Fibroblast of lung (primary cell): Measurements from ENCODE around the gene ITPK1. TPM values are rescaled to one million over a fixed set of nuclear protein-coding genes. Genes with fewer than 3 reads are reported as not detected.

Source experiments
- DNase-seq, 2 donors: peaks; one replicate each; pipeline versions ENCODE4 v3.0.0 to v3.0.0-alpha.2; 2010; ENCODE audit warnings: low read depth in 2 of 2
- H2AFZ ChIP-seq: 2 replicates; pipeline ENCODE4 v1.5.1; 2012; ENCODE audit warnings: low read length, control low read depth, inconsistent platforms
- H3K27ac ChIP-seq: 2 replicates; pipeline ENCODE4 v1.5.1; 2011; ENCODE audit warnings: low read length, control low read depth; ENCODE audit not compliant: insufficient read depth
- H3K27me3 ChIP-seq: 2 replicates; pipeline ENCODE4 v1.5.1; 2011; ENCODE audit warnings: mild to moderate bottlenecking, low read length; ENCODE audit not compliant: control insufficient read depth, insufficient read depth
- H3K36me3 ChIP-seq: 2 replicates; pipeline ENCODE4 v1.5.1; 2011; ENCODE audit warnings: low read length; ENCODE audit not compliant: control insufficient read depth, insufficient read depth
- H3K4me1 ChIP-seq: 2 replicates; pipeline ENCODE4 v1.5.1; 2011; ENCODE audit warnings: low read length; ENCODE audit not compliant: control insufficient read depth, insufficient read depth; ENCODE audit errors: extremely low read depth
- H3K4me2 ChIP-seq: 2 replicates; pipeline ENCODE4 v1.5.1; 2011; ENCODE audit warnings: low read length, control low read depth; ENCODE audit not compliant: insufficient read depth; ENCODE audit errors: extremely low read depth
- H3K4me3 ChIP-seq, 4 experiments: fragments of 200-600 bp in 1 of 4; sonication (generic) in 1 of 4; replicated peaks in 1 of 4; 2 replicates each; pipeline ENCODE4 v1.5.1; 2011 to 2016; ENCODE audit warnings: low read length in 4 of 4, low read depth in 3 of 4, mild to moderate bottlenecking in 3 of 4, control low read depth in 2 of 4, inconsistent platforms in 1 of 4, mixed read lengths in 1 of 4; ENCODE audit not compliant: insufficient read depth in 1 of 4; ENCODE audit errors: control extremely low read depth in 1 of 4
- H3K79me2 ChIP-seq: 2 replicates; pipeline ENCODE4 v1.5.1; 2012; ENCODE audit warnings: mild to moderate bottlenecking, low read length, inconsistent platforms; ENCODE audit not compliant: control insufficient read depth, insufficient read depth
- H3K9ac ChIP-seq: 2 replicates; pipeline ENCODE4 v1.5.1; 2011; ENCODE audit warnings: mild to moderate bottlenecking, low read length, control low read depth; ENCODE audit not compliant: insufficient read depth
- H3K9me3 ChIP-seq: 2 replicates; pipeline ENCODE4 v1.5.1; 2012; ENCODE audit warnings: low read depth, low read length; ENCODE audit not compliant: control insufficient read depth, insufficient read depth
- H4K20me1 ChIP-seq: 2 replicates; pipeline ENCODE4 v1.5.1; 2011; ENCODE audit warnings: low read length; ENCODE audit not compliant: control insufficient read depth, insufficient read depth; ENCODE audit errors: extremely low read depth
- EZH2 ChIP-seq: IDR thresholded peaks from 2 replicates; pipeline ENCODE4 v1.5.1; 2012; ENCODE audit warnings: low read length, control low read depth, mild to moderate bottlenecking; ENCODE audit errors: missing control alignments
- polyA plus RNA-seq, 2 donors: library from polyadenylated mRNA; depleted of rRNA in 1 of 2; stranded (reverse) in 1 of 2; unstranded in 1 of 2; fragments of >200 nt; gene quantifications; 2 replicates each; pipeline ENCODE4 v1.2.1, GENCODE V29; 2011 to 2012; ENCODE audit warnings: missing spikeins in 1 of 2
- total RNA-seq: library from RNA; depleted of rRNA; stranded (reverse); fragments of >200 nt; gene quantifications from 2 replicates; pipeline ENCODE4 v1.2.1, GENCODE V29; 2014
- TF ChIP-seq, protein P1 (sequence below), 2 donors: IDR thresholded peaks in 1 of 2; conservative IDR thresholded peaks in 1 of 2; 1 replicate in 1 of 2; 2 replicates in 1 of 2; pipeline ENCODE4 v1.5.1; 2011 to 2012; ENCODE audit warnings: low read length in 2 of 2, control low read depth in 1 of 2, inconsistent platforms in 1 of 2, low read depth in 1 of 2, mild to moderate bottlenecking in 1 of 2

Gene ITPK1
- total and polyA plus RNA-seq, 2 donors (not counting 1 experiment from before 2014, with no cell fraction given) = 9.2 to 23.1 TPM

DNA sequence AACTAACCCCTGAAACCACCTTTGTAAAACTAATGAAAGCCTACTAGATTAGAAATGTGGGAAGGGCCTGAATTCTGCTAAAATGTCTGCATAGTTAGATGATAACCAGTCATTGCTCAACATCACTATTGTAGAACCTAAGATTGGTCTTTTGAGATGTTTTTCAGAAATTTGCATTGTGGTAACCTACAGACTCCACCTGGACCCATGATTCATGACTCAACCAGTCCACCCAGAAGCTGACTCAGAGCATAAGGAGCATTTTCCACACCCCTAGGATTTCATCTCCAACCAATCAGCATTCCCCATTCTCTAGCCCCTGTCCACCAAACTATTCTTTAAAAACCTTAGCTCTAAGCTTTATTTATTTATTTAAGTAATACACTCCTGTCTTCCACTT is 223.1 kb downstream of the ITPK1 start:
- Histone ChIP-seq H3K9ac (no peak overlapping the region), H3K79me2 (no peaks in the 10 kb centered on the region), H3K4me3 (no peak overlapping the region), H3K4me2 (no peak overlapping the region), H2AFZ (no peak overlapping the region), H4K20me1 (no peaks in the 10 kb centered on the region), H3K36me3 (no peaks in the 10 kb centered on the region), H3K4me1 (no peaks in the 10 kb centered on the region), H3K9me3 (no peaks in the 10 kb centered on the region), H3K27me3 (no peaks in the 10 kb centered on the region), H3K27ac (no peak overlapping the region)
- TF ChIP-seq EZH2 = no peak
- TF ChIP-seq, protein P1, sequence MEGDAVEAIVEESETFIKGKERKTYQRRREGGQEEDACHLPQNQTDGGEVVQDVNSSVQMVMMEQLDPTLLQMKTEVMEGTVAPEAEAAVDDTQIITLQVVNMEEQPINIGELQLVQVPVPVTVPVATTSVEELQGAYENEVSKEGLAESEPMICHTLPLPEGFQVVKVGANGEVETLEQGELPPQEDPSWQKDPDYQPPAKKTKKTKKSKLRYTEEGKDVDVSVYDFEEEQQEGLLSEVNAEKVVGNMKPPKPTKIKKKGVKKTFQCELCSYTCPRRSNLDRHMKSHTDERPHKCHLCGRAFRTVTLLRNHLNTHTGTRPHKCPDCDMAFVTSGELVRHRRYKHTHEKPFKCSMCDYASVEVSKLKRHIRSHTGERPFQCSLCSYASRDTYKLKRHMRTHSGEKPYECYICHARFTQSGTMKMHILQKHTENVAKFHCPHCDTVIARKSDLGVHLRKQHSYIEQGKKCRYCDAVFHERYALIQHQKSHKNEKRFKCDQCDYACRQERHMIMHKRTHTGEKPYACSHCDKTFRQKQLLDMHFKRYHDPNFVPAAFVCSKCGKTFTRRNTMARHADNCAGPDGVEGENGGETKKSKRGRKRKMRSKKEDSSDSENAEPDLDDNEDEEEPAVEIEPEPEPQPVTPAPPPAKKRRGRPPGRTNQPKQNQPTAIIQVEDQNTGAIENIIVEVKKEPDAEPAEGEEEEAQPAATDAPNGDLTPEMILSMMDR (conservative IDR thresholded peaks at IDR 0.05 in 1 of 2, IDR thresholded peaks at IDR 0.05 in 1 of 2; ENCODE audit: low read depth in 1 of 2, low read length in 2 of 2) = no peak
- no peak for DNase-seq

- Histone ChIP-seq H3K4me3 (no peak overlapping the region), H3K9ac (no peak overlapping the region), H3K4me2 (no peak overlapping the region), H3K36me3 (no peaks in the 10 kb centered on the region), H3K9me3 (no peaks in the 10 kb centered on the region), H3K27me3 (no peaks in the 10 kb centered on the region), H4K20me1 (no peaks in the 10 kb centered on the region), H3K27ac (no peak overlapping the region), H3K79me2 (no peaks in the 10 kb centered on the region), H3K4me1 (no peaks in the 10 kb centered on the region), H2AFZ (no peak overlapping the region)
- no peak for DNase-seq
- TF ChIP-seq EZH2 = no peak
- TF ChIP-seq, protein P1 (conservative IDR thresholded peaks at IDR 0.05 in 1 of 2, IDR thresholded peaks at IDR 0.05 in 1 of 2; ENCODE audit: low read depth in 1 of 2, low read length in 2 of 2) = no peak
These were observed 224.7 kb downstream of the ITPK1 start for GRCh38 chr14:92890830-92891588.

DNA sequence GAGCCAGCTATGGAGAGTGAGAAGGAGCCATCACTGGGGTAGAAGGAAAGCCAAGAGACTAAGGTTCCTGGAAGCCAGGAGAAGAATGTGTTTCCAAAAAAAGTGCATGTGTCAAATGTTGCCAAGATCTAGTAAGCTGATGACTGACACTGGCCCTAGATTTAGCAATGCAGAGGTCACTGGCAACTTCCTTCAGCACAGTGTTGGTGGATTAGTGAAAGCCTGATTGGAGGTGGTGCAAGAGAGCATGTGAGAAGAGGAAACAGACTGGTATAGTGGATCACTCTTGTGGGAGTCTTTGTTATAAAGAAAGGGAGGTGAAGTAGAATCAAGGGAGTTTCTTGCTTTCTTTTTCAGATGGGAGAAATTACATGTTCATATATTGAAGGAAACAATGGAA is 226.8 kb downstream of the ITPK1 start:
- no peak for DNase-seq
- TF ChIP-seq EZH2 = no peak
- TF ChIP-seq, protein P1 (conservative IDR thresholded peaks at IDR 0.05 in 1 of 2, IDR thresholded peaks at IDR 0.05 in 1 of 2; ENCODE audit: low read depth in 1 of 2, low read length in 2 of 2) = no peak
- H3K9ac ChIP-seq = no peak overlapping the region
- H2AFZ ChIP-seq = no peak overlapping the region
- H3K4me2 ChIP-seq = no peak overlapping the region
- H3K79me2 ChIP-seq = no peaks in the 10 kb centered on the region
- H3K27me3 ChIP-seq = no peaks in the 10 kb centered on the region
- no peaks in the 10 kb centered on the region for H3K9me3 ChIP-seq
- H3K36me3 ChIP-seq = no peaks in the 10 kb centered on the region
- H3K4me3 ChIP-seq = no peak overlapping the region
- H4K20me1 ChIP-seq = no peaks in the 10 kb centered on the region
- no peaks in the 10 kb centered on the region for H3K4me1 ChIP-seq
- H3K27ac ChIP-seq = no peak overlapping the region
